Peyer's patch (tissue), 4 donors: ENCODE measurements around the gene CACNA1A. TPM values are rescaled to one million over a fixed set of nuclear protein-coding genes. Genes with fewer than 3 reads are reported as not detected.

Experiments
- DNase-seq, 3 donors: peaks; one replicate each; pipeline ENCODE4 v3.0.0-alpha.2; 2017 to 2019
- H3K27ac ChIP-seq, 4 donors: fragments of 200-600 bp; sonication (generic); one replicate each; pipeline ENCODE4 v1.5.1; 2016 to 2019
- H3K27me3 ChIP-seq, 2 donors: fragments of 200-600 bp; sonication (generic); one replicate each; pipeline ENCODE4 v1.5.1; 2019
- H3K36me3 ChIP-seq, 3 donors: fragments of 200-600 bp; sonication (generic); one replicate each; pipeline ENCODE4 v1.5.1; 2016 to 2019
- H3K4me1 ChIP-seq, 4 donors: fragments of 200-600 bp; sonication (generic); one replicate each; pipeline ENCODE4 v1.5.1; 2016 to 2019
- H3K4me3 ChIP-seq, 4 donors: fragments of 200-600 bp; sonication (generic); 1 replicate in 3 of 4; 2 replicates in 1 of 4; pipeline ENCODE4 v1.5.1; 2016 to 2019; ENCODE audit warnings: mild to moderate bottlenecking in 1 of 4
- H3K9me3 ChIP-seq, 4 donors: fragments of 200-600 bp; sonication (generic); one replicate each; pipeline ENCODE4 v1.5.1; 2016 to 2019; ENCODE audit warnings: mild to moderate bottlenecking in 1 of 4
- CTCF ChIP-seq, 6 experiments: fragments of 450-650 bp in 4 of 6; fragments of 200-600 bp in 2 of 6; sonication (generic) in 1 of 6; IDR thresholded peaks; one replicate each; pipeline ENCODE4 v1.5.1; 2017 to 2019; ENCODE audit warnings: antibody characterized with exemption in 6 of 6, mild to moderate bottlenecking in 3 of 6, moderate library complexity in 1 of 6
- POLR2A ChIP-seq, 2 donors: fragments of 450-650 bp; IDR thresholded peaks; one replicate each; pipeline ENCODE4 v1.5.1; 2017; ENCODE audit warnings: antibody characterized with exemption in 2 of 2, mild to moderate bottlenecking in 2 of 2, moderate library complexity in 2 of 2
- total RNA-seq, 4 donors: library from RNA; depleted of rRNA; stranded (reverse); fragments of >200 nt; gene quantifications; one replicate each; pipeline ENCODE4 v1.1.0, GENCODE V29; 2016

The CACNA1A gene
- total RNA-seq, 4 donors from 2014 or later, result 16.8 to 25.7 (median 21.7) TPM

DNA sequence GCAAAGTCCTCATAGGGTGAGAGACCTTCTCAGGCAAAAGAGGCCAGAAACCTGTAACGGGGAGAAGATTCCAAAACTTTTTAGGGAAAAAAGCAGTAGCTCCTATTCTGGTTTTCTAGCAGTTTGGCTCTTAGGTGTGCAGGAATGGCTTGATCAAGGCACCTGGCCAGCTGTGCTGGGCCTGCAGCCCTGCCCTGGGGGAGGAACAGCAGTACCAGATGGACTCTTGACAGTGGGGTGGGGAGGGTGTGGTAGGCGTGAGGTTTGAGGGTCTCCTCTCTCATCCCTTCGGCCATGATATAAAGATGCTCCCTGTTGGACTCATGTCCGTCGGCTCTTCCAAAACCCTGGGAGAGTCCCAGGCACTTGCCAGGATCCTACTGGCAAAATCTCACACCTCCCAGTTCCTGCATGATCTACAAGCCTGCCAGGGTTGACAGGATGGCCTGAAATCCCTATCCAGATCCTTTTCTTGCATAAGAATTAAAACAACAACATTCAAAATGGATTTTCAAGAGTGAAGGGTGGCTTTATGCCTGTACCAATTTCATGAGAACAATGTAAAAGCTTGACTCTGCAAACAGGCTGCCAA lies 235.7 kb downstream of the CACNA1A start:
- TF ChIP-seq CTCF (IDR thresholded peaks at IDR 0.05) (no peak), POLR2A (IDR thresholded peaks at IDR 0.05) (no peak)
- Histone ChIP-seq H3K4me1 (no peaks in the 10 kb centered on the region), H3K9me3 (no peaks in the 10 kb centered on the region), H3K27ac (no peak overlapping the region), H3K36me3 (no peaks in the 10 kb centered on the region), H3K4me3 (no peak overlapping the region), H3K27me3 (no peaks in the 10 kb centered on the region)
- DNase-seq, result no peak

GRCh38 chr19:13269348-13269747 lies 236.9 kb downstream of the CACNA1A start:
- H3K9me3 ChIP-seq, result no peaks in the 10 kb centered on the region
- DNase-seq, result no peak
- H3K36me3 ChIP-seq, result no peaks in the 10 kb centered on the region
- no peak overlapping the region for H3K27ac ChIP-seq
- H3K4me1 ChIP-seq, result no peaks in the 10 kb centered on the region
- no peaks in the 10 kb centered on the region for H3K27me3 ChIP-seq
- H3K4me3 ChIP-seq, result no peak overlapping the region
- TF ChIP-seq CTCF (IDR thresholded peaks at IDR 0.05), result no peak
- TF ChIP-seq POLR2A (IDR thresholded peaks at IDR 0.05), result no peak

GRCh38 chr19:13267889-13268288 lies 238.4 kb downstream of the CACNA1A start:
- Histone ChIP-seq H3K4me3 (no peak overlapping the region), H3K27me3 (no peaks in the 10 kb centered on the region), H3K36me3 (no peaks in the 10 kb centered on the region), H3K27ac (no peak overlapping the region), H3K4me1 (no peaks in the 10 kb centered on the region), H3K9me3 (no peaks in the 10 kb centered on the region)
- TF ChIP-seq CTCF (IDR thresholded peaks at IDR 0.05) (no peak), POLR2A (IDR thresholded peaks at IDR 0.05) (no peak)
- no peak for DNase-seq

- Histone ChIP-seq H3K27ac (no peak overlapping the region), H3K4me3 (no peak overlapping the region), H3K27me3 (no peaks in the 10 kb centered on the region), H3K4me1 (no peaks in the 10 kb centered on the region), H3K36me3 (no peaks in the 10 kb centered on the region), H3K9me3 (no peaks in the 10 kb centered on the region)
- no peak for DNase-seq
- no peak for TF ChIP-seq CTCF (IDR thresholded peaks at IDR 0.05)
- no peak for TF ChIP-seq POLR2A (IDR thresholded peaks at IDR 0.05)
Observed at GRCh38 chr19:13267131-13267530, 239.1 kb downstream of the CACNA1A start.

GRCh38 chr19:13262450-13262849 lies 243.8 kb downstream of the CACNA1A start:
- Histone ChIP-seq H3K4me3 (no peak overlapping the region), H3K27ac (no peak overlapping the region), H3K36me3 (no peaks in the 10 kb centered on the region), H3K9me3 (no peaks in the 10 kb centered on the region), H3K4me1 (peaks cover 0 to 5% (median 2%) of the 10 kb centered on the region in 4 donors), H3K27me3 (peaks cover 0 to 4% of the 10 kb centered on the region in 2 donors)
- TF ChIP-seq POLR2A (IDR thresholded peaks at IDR 0.05) (no peak), CTCF (IDR thresholded peaks at IDR 0.05) (peak; percentile 31 to 76 (median 68))
- DNase-seq, result no peak
